MG63 (cell line): Measurements from ENCODE around the gene STRA6. TPM values are rescaled to one million over a fixed set of nuclear protein-coding genes. Genes with fewer than 3 reads are reported as not detected.
A peak's percentile ranks its signal among the peaks of the same experiment; 100 is the strongest.

ENCODE experiments used
- DNase-seq: peaks from one replicate; pipeline ENCODE4 v3.0.0-alpha.2; 2020
- H3K27me3 ChIP-seq: fragments of 250-450 bp; sonication (Bioruptor Pico); 2 replicates; pipeline ENCODE4 v1.5.1; 2020; ENCODE audit warnings: mild to moderate bottlenecking, moderate library complexity
- H3K36me3 ChIP-seq: fragments of 250-450 bp; sonication (Bioruptor Pico); 2 replicates; pipeline ENCODE4 v1.5.1; 2020; ENCODE audit warnings: mild to moderate bottlenecking, moderate library complexity
- H3K4me3 ChIP-seq: fragments of 250-450 bp; sonication (Bioruptor Pico); 2 replicates; pipeline ENCODE4 v1.5.1; 2020; ENCODE audit warnings: mild to moderate bottlenecking, moderate library complexity
- H3K9me3 ChIP-seq: fragments of 250-450 bp; sonication (Bioruptor Pico); 2 replicates; pipeline ENCODE4 v1.5.1; 2020; ENCODE audit warnings: mild to moderate bottlenecking, moderate library complexity
- total RNA-seq: library from RNA; depleted of rRNA; stranded (reverse); fragments of >200 nt; shearing (Covaris generic); gene quantifications from 2 replicates; pipeline ENCODE4 v1.2.3, GENCODE V29; 2014; ENCODE audit warnings: low replicate concordance

STRA6 gene
- total RNA-seq, 1 experiment from 2014 or later = 1.4 TPM

- Histone ChIP-seq H3K9me3 (no peaks in the 10 kb centered on the region), H3K36me3 (no peaks in the 10 kb centered on the region), H3K4me3 (no peak overlapping the region), H3K27me3 (no peaks in the 10 kb centered on the region)
- peak; percentile 89 for DNase-seq
Observed at GRCh38 chr15:74200412-74200815, 2.2 kb downstream of the STRA6 start.

DNA sequence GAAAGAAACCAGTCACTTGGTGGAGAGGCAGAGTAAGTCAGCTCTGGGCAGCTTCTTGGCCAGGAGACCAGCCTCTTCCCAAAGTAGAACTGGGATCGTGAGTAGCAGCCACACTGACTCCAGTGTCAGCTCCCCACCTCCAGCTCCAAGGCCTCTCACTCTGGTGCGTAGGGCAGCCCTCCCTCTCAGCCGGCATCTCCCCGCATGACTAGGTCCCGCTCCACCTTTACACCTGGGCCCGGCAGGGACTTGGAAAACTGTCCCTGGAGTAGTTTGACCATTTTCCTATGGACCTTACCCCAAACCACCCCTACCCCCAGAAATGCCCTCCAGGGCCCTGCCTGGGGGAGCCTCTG is 3.3 kb downstream of the STRA6 start:
- no peak for DNase-seq
- H3K9me3 ChIP-seq = no peaks in the 10 kb centered on the region
- no peaks in the 10 kb centered on the region for H3K36me3 ChIP-seq

DNA sequence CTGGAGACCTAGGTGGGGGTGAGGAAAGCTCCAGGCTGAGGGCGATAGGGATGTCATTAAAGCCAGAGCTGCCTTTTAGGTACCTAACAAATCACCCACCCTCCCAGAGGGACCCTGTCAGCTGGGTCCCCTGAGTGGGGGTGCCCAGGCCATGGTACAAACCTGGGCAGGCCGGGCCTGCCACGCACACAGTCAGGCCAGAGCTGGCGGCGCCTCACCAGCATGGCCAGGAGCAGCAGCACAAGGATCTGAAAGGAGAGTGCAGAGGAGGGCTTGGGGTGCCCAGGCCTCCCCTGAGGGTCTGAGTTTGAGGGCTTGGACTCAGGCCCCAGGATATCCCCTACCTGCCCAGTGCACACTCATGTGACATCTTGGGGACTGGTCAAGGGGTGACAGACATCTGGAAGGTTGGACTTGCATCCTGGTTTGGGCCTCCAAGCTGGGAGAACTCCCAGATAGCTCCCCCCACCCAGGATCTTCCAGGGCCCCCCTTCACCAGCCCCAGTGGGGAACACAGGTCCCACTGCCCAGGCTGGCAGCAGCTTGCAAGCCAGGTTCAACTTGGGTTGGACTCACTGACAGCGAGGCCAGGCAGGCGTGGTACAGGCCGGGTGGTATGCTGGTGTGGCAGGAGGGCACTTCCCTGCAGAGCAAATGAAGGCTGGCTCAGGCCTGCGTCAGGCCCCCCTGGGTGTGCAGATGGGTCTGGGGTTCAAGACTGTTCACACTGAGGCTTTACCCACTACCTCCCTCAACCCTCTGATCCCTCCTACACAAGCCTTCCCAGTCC is 5.2 kb downstream of the STRA6 start:
- Histone ChIP-seq H3K9me3 (no peaks in the 10 kb centered on the region), H3K4me3 (no peak overlapping the region), H3K36me3 (no peaks in the 10 kb centered on the region), H3K27me3 (no peaks in the 10 kb centered on the region)
- no peak for DNase-seq

More for the DNA sequence above, 3.3 kb downstream of the STRA6 start:
- no peaks in the 10 kb centered on the region for H3K27me3 ChIP-seq
- H3K4me3 ChIP-seq = no peak overlapping the region

DNA sequence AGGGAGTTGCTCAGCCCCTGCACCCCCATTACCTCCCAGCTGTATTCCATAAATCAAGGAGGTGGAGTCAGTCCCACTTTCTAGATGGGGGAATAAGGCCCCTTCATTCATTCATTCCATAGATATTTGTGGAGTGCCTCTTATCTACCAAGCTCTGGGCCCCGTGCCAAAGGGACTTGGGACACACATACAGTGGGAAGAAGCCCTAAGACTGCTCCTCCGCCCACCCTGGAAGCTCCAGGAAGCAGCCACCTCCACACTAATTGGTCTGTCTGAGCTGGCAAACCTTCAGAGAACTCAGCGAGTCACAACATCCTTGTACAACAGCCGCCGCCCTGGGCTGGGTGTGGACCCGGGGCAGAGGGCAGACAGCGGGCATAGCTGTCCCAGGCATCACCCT is 6.4 kb downstream of the STRA6 start:
- H3K9me3 ChIP-seq = no peaks in the 10 kb centered on the region
- no peaks in the 10 kb centered on the region for H3K27me3 ChIP-seq
- peak; percentile 97 for DNase-seq
- H3K4me3 ChIP-seq = no peak overlapping the region
- H3K36me3 ChIP-seq = no peaks in the 10 kb centered on the region

DNA sequence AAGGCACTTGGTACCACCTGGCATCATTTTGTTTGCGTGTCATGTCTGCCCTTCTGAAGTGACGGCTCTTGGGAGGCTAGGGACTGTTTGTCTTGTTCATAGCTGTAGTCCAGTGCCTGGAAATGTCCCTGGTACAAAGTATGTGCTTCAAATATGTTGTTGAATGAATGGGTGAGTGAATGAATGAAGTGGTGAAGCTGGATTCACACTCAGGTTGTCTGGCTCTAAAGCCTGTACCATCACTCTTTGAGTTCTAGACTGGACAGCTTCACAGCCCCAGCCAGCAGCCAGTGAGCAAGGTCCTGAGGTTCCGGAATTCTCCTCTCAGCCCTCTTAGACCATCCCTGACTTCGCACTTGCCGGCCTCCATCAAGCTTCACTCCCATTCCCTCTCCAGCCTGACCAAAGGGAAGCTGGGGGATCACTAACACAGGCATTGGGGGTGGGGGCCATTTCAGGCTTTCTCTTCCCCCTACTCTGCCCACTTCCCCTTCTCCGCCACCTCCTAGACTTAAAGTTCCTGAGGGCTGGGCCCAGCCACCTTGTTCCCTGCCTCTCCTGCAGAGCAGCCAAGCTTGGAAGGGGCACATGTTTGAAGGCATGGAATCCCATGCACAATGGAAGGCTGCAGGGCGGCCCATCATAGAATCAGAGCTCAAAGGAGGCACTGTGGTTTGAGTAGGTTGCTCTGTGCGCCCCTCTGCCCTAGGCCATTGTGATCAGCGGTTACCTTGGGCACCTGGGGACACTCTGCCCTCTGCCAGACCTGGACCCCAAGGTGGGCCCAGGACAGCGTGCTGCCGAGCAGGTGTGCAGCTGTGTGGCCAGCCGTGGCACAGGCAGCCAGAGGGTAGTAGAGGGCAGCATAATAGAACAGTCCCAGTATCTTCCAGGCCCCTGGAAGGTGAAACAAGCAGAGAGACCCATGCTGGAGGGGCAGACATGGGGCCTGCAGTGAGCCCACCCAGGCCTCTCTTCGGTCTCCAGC is 7.7 kb downstream of the STRA6 start:
- no peak for DNase-seq
- Histone ChIP-seq H3K4me3 (no peak overlapping the region), H3K9me3 (no peaks in the 10 kb centered on the region), H3K27me3 (no peaks in the 10 kb centered on the region), H3K36me3 (no peaks in the 10 kb centered on the region)

DNA sequence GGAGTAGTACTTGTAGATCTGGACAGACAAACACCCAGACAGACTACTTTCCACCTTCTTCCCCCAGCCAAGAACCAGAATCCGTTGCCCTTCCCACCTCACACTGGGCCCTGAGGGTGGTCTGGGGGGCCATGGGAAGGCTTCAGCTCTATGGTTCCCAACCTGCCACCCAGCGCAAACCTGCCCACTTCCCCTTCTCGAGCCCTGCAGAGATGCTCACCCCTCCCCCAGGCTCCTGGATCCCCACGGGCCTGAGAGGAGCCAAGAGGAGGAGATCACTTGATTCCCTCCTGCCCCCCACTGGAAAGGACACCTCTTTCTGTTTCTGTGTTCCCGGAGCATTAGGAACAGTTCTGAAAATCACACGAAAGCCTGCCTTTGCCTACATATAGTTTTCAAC is 8.7 kb downstream of the STRA6 start:
- Histone ChIP-seq H3K36me3 (no peaks in the 10 kb centered on the region), H3K9me3 (no peaks in the 10 kb centered on the region), H3K4me3 (no peak overlapping the region), H3K27me3 (no peaks in the 10 kb centered on the region)
- no peak for DNase-seq

DNA sequence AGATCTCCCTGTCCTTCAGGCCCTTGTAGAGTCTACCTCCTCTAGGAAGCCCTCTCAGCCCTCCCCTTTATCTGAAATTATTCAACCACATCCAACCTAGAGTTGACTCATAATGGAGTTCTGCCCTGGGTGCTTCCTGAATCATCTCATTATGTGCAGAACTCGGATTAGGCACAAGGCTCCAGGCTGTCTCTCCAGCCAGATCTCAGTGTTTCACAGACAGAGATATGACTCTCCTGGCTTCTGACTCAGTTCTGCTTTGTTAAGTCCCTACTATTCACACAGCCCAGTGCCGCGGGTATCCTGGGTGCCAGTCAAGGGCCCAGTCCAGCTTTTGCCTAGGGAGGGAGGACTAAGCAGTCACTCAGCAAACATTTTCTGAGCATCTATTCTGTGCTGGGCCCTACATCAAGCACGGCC is 9.3 kb downstream of the STRA6 start:
- no peaks in the 10 kb centered on the region for H3K27me3 ChIP-seq
- no peaks in the 10 kb centered on the region for H3K36me3 ChIP-seq
- DNase-seq = peak; percentile 93

DNA sequence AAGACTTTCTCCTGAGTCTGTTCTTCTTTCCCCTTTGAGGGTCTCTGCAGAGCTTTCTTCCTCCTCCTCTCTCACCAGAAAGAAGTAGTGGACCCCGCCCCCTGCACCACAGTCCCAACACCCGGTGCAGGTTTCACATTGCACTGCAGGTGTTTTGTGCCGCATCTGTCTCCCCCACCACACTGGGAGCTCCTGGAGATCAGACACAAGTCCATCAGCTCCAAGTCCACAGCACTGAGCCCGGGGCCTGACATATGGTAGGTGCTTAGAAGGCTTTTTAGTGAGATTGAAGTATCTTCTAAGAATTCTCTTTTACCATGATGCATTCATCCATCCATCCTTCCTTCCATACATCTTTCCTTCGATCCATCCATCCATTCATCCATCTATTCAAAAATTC is 9.8 kb downstream of the STRA6 start:
- H3K9me3 ChIP-seq = no peaks in the 10 kb centered on the region
- no peak for DNase-seq

More for the DNA sequence above, 9.3 kb downstream of the STRA6 start:
- Histone ChIP-seq H3K4me3 (no peak overlapping the region), H3K9me3 (no peaks in the 10 kb centered on the region)

DNA sequence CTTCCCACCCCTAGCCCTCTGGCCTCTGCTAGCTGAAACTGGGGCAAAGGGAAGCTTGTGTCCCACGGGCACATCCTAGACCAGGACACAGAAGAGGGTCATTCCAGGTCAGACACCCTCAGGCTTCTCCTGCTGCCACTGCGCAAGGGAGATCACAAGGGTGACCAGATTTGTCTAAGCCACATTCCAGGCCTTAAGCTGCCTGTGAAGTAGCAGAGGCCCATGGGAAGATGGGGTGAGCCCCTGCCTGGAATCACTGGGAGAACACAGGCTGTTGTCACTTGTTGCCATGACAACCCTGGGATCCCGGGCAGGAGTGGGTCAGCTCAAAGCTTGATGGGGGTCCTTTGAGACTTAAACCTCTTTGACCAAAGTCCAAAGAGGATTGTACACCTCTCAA is 10.8 kb downstream of the STRA6 start:
- no peak for DNase-seq
- no peaks in the 10 kb centered on the region for H3K9me3 ChIP-seq
- no peak overlapping the region for H3K4me3 ChIP-seq
- no peaks in the 10 kb centered on the region for H3K27me3 ChIP-seq
- no peaks in the 10 kb centered on the region for H3K36me3 ChIP-seq

More for the DNA sequence above, 9.8 kb downstream of the STRA6 start:
- Histone ChIP-seq H3K36me3 (no peaks in the 10 kb centered on the region), H3K4me3 (no peak overlapping the region), H3K27me3 (no peaks in the 10 kb centered on the region)

GRCh38 chr15:74188216-74188615 is 14.4 kb downstream of the STRA6 start:
- Histone ChIP-seq H3K36me3 (no peaks in the 10 kb centered on the region), H3K4me3 (no peak overlapping the region), H3K9me3 (no peaks in the 10 kb centered on the region), H3K27me3 (no peaks in the 10 kb centered on the region)
- no peak for DNase-seq

DNA sequence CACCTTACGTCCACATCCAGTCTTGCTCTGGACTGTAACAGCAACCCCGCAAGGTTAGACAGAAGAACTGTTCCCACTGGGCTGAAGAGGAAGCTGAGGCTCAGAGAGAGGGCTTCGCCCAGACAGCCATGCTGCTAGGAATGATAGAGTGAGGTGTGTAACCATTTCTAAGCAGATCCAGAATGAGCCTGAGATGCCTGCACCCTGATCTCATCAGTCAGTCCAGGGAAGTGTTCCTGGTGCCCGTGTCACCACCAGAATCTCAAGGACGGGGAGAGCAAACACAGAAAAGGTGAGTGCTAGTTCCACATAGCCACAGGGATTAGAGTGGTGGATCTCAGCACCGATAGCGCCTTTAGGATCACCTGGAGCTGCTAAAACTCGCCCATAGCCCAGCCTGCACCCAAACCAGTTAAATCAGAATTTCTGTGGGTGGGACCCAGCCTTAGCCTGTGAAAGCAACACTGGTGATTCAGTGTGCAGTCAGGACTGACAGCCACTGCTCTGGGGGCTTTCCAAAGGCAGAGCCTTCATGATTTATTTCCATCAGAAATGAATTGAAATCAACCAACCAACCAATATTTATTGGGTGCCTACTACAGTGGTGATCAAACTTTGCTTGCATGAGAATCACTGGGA is 16.8 kb downstream of the STRA6 start:
- Histone ChIP-seq H3K4me3 (no peak overlapping the region), H3K9me3 (no peaks in the 10 kb centered on the region), H3K27me3 (no peaks in the 10 kb centered on the region), H3K36me3 (no peaks in the 10 kb centered on the region)
- no peak for DNase-seq

DNA sequence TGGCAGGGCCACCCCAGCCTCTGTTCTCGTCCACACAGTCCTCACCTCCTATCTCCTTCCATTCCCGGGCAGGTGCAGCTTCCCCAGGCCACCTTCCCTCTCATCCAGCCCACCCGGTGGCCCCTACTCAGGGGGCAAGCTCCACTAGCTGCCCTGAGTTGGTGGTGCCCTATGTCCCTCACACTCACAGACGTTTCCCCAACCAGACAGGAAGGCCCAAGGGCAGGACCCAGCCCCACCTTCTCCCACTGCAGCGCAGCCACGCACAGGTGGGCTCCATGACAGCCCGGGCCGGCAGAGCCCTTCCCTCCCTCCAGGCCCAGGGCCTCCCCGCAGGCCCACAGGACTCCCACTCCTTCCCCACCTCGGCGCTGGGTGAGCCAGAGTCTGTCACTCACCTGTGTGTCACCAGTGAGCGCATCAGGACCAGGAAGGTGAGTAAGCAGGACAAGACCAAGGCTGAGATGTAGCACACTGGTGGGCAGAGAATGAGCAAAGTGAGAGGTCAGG is 17.9 kb downstream of the STRA6 start:
- Histone ChIP-seq H3K4me3 (no peak overlapping the region), H3K9me3 (no peaks in the 10 kb centered on the region), H3K36me3 (no peaks in the 10 kb centered on the region), H3K27me3 (no peaks in the 10 kb centered on the region)
- DNase-seq = no peak

DNA sequence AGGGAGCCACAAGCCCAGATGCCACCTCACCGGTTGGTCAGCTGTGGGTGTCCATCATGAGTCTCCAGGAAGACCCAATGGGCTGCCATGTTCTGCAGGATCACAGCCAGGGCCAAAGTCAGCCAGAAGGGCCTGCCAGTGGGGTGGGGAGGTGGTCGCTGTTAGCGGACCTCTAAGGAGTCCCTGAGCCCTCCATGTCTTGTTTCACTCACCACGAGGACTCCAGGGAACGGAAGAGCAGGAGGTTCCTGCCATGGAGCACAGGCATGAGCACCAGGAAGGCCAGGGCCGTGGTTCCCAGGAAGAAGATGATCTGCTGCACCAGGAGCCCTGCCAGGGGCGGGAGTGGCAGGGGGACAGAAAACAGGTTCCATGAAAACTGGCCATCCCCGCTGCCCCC is 20.5 kb downstream of the STRA6 start:
- no peak overlapping the region for H3K4me3 ChIP-seq
- H3K27me3 ChIP-seq = no peaks in the 10 kb centered on the region
- no peaks in the 10 kb centered on the region for H3K9me3 ChIP-seq
- DNase-seq = no peak
- no peaks in the 10 kb centered on the region for H3K36me3 ChIP-seq

- Histone ChIP-seq H3K9me3 (no peaks in the 10 kb centered on the region), H3K27me3 (no peaks in the 10 kb centered on the region), H3K4me3 (no peak overlapping the region), H3K36me3 (no peaks in the 10 kb centered on the region)
- no peak for DNase-seq
Observed at GRCh38 chr15:74180881-74181602, 21.5 kb downstream of the STRA6 start.

DNA sequence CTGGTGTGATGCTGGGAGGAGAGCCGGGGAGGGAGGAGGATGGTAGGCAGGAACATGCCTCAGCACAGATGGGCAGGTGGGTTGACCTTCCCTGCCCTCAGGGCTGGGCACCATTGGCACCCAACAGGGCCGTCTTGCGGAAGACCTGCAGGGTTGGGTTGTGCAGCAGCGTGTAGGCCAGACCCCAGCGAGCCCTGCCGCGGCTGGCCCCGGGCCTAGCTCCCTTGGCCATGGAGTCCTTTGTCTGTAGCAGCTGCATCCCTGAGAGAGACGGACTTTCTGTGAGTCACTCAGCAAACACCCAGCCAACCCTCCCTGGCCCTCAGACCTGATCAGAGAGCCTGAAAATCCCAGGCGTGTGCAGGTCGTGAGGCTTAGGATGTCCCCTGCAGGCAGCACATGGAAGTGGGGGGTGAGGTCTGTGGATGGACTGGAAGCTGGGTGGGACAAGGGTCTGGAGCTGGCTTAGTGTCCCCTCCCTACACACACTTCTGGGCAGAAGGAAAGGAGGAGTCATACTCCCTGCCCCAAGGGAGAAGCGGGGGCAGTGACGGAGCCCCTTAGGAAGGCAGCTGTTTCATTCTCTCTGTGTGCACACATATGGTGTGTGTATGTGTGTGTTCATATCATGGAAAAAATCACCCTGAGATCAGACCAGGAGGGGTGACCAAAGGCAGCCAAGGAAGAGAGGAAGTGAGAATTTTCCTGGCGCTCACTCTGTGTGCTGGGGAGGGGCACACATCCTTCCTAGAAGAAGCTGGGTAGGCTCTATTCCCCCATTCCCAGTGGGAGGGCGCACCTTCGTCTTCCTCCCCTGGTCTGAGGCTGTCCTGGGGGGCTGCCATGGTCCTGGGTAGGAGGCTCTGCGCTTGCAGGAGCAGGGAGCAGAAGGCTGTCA is 22.4 kb downstream of the STRA6 start:
- no peak overlapping the region for H3K4me3 ChIP-seq
- H3K9me3 ChIP-seq = no peaks in the 10 kb centered on the region
- DNase-seq = peak; percentile 93
- H3K36me3 ChIP-seq = no peaks in the 10 kb centered on the region
- H3K27me3 ChIP-seq = no peaks in the 10 kb centered on the region
